Natural killer cell treated with Interleukin-12 subunit alpha and Interleukin-12 subunit beta and Interleukin-15 and Interleukin-18, amount 100 ng/mL, for 72 hours (primary cell): Measurements from ENCODE around the gene F12. TPM values are rescaled to one million over a fixed set of nuclear protein-coding genes. Genes with fewer than 3 reads are reported as not detected.
"Not testable (repeated sequence)": the region's sequence is repeated elsewhere in the genome, so short reads cannot be mapped to it uniquely, and the experiment has no call there.

Experiments
- ATAC-seq, 2 donors: fragments of 150-1000 bp; cut with Tn5 transposase in 1 of 2; sonication (Bioruptor Pico), chemical (Tn5 transposase) in 1 of 2; 2 replicates each; pipeline ENCODE4 v1.10.0; 2021
- DNase-seq: peaks from one replicate; pipeline ENCODE4 v3.0.0; 2022; ENCODE audit warnings: low spot score
- H3K27ac Mint-ChIP-seq, 2 donors: 1 replicate in 1 of 2; 2 replicates in 1 of 2; pipeline ENCODE4 v1.8.0; 2022; ENCODE audit warnings: mixed read lengths in 2 of 2, mild to moderate bottlenecking in 1 of 2, moderate library complexity in 1 of 2
- H3K27me3 Mint-ChIP-seq, 2 donors: 1 replicate in 1 of 2; 2 replicates in 1 of 2; pipeline ENCODE4 v1.8.0; 2022; ENCODE audit warnings: mixed read lengths in 2 of 2
- H3K36me3 Mint-ChIP-seq: one replicate; pipeline ENCODE4 v1.8.0; 2022; ENCODE audit warnings: mixed read lengths
- H3K4me1 Mint-ChIP-seq, 2 donors: 1 replicate in 1 of 2; 2 replicates in 1 of 2; pipeline ENCODE4 v1.8.0; 2022; ENCODE audit warnings: low read depth in 2 of 2, mixed read lengths in 2 of 2, mild to moderate bottlenecking in 1 of 2
- H3K4me3 Mint-ChIP-seq: one replicate; pipeline ENCODE4 v1.8.0; 2022; ENCODE audit warnings: mixed read lengths
- H3K9me3 Mint-ChIP-seq: 2 replicates; pipeline ENCODE4 v1.8.0; 2022; ENCODE audit warnings: mixed read lengths
- total RNA-seq, 2 donors: library from RNA; stranded (reverse); gene quantifications; one replicate each; pipeline ENCODE4 v1.2.3, GENCODE V29; 2022

Gene F12
- total RNA-seq, 2 donors from 2014 or later, result 0.45 TPM; not detected in 1

DNA sequence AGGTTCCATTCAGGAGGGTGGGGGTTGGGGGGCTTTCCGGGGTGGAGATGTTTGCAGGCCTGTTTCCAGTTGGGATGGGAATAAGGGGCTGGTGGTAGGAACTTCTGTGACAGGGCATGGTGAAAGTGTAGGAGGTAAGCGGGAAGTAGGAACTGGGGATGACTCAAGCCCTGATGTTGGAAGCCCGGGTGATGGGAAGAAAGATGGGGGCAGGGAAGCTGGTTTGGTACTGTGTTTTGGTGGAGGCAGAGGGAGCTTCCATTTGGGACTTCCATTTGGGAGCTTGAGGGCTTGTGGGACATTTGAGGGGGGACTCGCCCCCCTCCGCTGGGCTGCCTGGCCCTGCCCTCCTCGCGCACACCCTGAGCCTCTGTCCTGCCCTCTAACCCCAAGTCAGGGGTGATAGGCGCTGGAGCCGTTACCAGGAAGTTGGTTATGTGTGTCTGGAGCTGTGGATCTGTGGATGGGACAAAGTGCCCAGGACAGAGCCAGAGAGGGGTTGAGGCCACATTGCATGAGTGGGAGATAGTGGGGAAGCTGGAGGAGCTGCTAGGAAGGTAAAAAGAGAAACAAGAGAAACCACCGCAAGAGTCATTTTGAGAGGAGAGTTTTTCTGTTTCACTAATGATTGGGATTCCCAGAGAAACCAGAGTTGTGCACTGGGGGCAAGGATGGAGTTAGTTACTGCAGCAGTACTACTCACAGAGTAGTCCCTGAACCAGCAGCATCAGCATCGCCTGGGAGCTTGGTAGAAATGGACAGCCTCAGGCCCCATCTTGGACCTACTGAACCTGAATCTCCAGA, 45.0 kb downstream of the F12 start:
- peaks cover 51 to 53% of the 10 kb centered on the region in 2 donors for H3K4me1 Mint-ChIP-seq
- H3K27ac Mint-ChIP-seq, result peak overlapping the region; percentile 59 to 76
- DNase-seq (no peak), ATAC-seq (peak; percentile 52 to 74)
- H3K27me3 Mint-ChIP-seq, result no peaks in the 10 kb centered on the region
- peak overlapping the region; percentile 70 for H3K4me3 Mint-ChIP-seq
- no peaks in the 10 kb centered on the region for H3K9me3 Mint-ChIP-seq
- H3K36me3 Mint-ChIP-seq, result peaks cover 6% of the 10 kb centered on the region

DNA sequence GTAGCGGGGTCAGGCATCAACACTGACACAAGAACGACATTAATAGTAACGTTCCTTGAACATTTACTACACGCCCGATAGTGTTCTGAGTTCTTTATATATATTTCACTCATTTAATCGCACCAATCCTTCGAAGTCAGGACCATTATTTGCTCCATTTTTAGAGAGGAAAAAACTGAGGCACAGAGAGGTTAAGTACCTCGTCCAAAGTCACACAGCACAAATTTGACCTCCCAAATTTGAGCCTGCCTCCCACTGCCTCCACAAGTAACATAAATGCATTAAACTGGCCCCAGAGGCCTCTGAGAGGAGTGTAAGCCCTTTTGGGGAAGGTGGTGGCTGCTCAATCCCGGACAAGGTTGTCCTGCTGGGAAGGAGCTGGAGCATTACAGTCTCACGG, 45.8 kb downstream of the F12 start:
- Mint-ChIP-seq H3K4me1 (peaks cover 51 to 53% of the 10 kb centered on the region in 2 donors), H3K36me3 (no peaks in the 10 kb centered on the region), H3K4me3 (no peak overlapping the region), H3K9me3 (no peaks in the 10 kb centered on the region), H3K27me3 (no peaks in the 10 kb centered on the region), H3K27ac (peak overlapping the region in 1 of 2 donors; percentile 76)
- ATAC-seq (no peak), DNase-seq (no peak)

DNA sequence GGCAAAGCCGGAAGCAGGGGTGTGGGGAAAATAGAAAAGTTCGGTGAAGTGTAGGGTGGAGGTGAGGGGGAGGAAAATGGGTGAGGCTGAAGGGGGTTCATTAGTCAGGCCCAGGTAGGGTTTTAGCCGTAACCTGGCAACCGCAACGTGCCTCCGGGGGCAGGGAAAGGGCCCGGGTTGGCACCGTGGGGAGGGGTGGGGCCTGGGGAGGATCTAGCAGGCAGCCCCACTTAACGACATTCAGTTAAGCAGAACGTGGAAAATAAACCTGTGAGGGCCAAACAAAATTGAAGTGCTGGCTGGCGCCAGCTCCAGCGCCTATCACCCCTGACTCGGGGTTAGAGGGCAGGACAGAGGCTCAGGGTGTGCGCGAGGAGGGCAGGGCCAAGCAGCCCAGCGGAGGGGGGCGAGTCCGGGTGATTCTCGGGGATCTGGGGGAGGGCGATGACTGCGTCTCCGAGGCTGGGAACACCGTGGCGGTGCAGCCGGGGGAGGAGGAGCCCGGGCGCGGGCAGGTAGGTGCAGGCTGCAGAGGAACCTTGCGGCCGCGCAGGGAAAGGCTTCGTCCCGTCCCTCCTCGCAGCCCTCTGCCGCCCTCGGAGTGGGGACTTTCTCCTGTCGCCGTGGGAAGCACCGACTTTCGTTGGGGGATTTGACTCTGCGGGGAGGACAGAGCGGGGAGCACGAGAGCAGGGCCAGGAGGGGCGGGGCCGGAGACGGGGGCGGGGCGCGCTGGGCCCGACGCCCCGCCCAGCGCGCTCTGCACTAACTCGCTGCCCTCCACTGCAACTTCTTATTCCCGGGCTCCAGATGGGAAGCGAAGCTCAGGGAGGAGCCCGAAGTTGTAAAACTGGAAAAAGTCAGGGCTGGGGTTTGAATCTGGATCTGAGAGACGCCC, 46.5 kb downstream of the F12 start:
- Mint-ChIP-seq H3K36me3 (no peaks in the 10 kb centered on the region), H3K4me3 (peak overlapping the region; percentile 79), H3K27ac (peak overlapping the region; percentile 47 to 72), H3K27me3 (no peaks in the 10 kb centered on the region), H3K9me3 (no peaks in the 10 kb centered on the region), H3K4me1 (peaks cover 54 to 55% of the 10 kb centered on the region in 2 donors)
- peak; percentile 89 for DNase-seq
- ATAC-seq, result peak; percentile 70 to 87

DNA sequence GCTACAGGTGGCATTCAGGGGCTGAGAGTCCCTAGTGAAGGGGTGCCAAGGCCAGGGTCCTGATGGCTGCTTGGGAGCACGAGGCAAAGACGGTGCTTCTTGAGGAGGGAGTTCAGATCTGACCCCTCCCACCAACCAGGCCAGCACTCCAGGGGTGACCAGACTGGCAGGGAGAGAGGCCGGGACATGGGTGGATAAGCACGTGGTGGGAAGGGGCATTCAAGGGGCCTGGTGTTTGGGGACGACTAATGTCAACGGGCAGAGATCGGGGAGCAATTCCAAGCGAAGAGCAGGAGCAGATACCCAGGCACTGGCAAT, 47.1 kb downstream of the F12 start:
- no peaks in the 10 kb centered on the region for H3K9me3 Mint-ChIP-seq
- no peaks in the 10 kb centered on the region for H3K36me3 Mint-ChIP-seq
- ATAC-seq (no peak), DNase-seq (no peak)
- peak overlapping the region; percentile 47 to 72 for H3K27ac Mint-ChIP-seq
- H3K4me3 Mint-ChIP-seq, result peak overlapping the region; percentile 79
- H3K4me1 Mint-ChIP-seq, result peaks cover 60 to 61% of the 10 kb centered on the region in 2 donors
- H3K27me3 Mint-ChIP-seq, result no peaks in the 10 kb centered on the region

DNA sequence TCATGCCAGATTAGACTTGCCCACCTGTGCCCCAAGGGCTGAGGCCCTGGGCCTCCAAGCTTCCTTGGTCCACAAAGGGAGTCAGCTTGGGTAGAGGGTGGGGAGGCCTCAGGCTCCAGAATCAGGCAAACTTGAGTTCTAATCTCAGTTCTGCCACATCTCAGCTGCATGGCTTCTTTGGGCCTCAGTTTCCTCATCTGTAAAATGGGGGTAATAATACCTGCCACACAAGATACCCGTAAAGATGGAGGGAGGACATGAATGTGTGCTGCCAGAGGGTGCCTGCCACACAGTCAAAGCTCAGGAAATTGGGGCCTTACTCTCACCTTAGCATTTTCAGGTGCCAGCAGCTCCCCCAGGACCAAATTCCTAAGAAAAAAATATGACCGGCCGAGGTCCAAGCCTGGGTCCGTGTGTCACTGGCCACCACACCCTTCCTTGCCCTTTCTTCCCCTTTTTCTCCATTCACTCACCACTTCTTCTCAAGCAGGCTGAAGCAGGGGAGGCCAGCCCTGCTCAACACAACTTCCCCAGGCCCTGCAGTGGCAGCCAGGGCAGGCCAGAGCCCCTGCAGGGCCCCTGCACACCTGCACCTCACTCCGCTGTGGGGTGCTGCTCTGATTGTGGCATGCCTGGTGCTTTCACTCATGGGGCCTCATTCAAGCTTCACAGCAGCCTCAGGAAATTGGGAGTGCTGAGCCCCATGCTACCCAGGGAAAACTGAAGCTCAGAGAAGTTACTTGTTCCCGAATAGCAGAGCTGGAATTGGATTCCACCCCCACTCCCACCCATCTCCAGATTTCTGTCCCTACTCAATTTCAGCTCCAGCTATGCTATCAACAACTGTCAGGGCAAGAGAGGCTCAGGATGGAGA, 47.7 kb downstream of the F12 start:
- no peaks in the 10 kb centered on the region for H3K9me3 Mint-ChIP-seq

DNA sequence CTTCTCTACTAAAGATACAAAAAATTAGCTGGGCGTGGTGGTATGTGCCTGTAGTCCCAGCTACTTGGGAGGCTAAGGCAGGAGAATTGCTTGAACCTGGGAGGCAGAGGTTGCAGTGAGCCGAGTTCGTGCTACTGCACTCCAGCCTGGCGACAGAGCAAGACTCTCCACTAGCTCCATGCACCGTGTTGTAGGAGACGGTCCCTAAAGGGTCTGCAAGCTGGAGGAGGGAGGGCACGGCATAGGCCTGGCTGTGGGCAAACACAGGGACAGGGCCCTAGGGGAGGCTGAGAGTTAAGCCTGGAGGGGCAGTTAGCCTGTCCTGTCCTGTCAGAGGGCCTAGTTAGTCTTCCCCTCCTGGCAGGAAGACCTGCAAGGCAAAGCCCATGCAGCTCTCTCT, 48.6 kb downstream of the F12 start:
- not testable (repeated sequence) for H3K4me3 Mint-ChIP-seq, H3K27ac Mint-ChIP-seq, ATAC-seq, H3K27me3 Mint-ChIP-seq, DNase-seq, H3K36me3 Mint-ChIP-seq, H3K9me3 Mint-ChIP-seq
- peaks cover 73 to 75% of the 10 kb centered on the region in 2 donors for H3K4me1 Mint-ChIP-seq

More for the DNA sequence above, 47.7 kb downstream of the F12 start:
- DNase-seq (no peak), ATAC-seq (no peak)
- peak overlapping the region; percentile 47 to 72 for H3K27ac Mint-ChIP-seq
- H3K4me1 Mint-ChIP-seq, result peaks cover 66 to 67% of the 10 kb centered on the region in 2 donors
- peak overlapping the region; percentile 79 for H3K4me3 Mint-ChIP-seq
- no peaks in the 10 kb centered on the region for H3K36me3 Mint-ChIP-seq
- no peaks in the 10 kb centered on the region for H3K27me3 Mint-ChIP-seq

DNA sequence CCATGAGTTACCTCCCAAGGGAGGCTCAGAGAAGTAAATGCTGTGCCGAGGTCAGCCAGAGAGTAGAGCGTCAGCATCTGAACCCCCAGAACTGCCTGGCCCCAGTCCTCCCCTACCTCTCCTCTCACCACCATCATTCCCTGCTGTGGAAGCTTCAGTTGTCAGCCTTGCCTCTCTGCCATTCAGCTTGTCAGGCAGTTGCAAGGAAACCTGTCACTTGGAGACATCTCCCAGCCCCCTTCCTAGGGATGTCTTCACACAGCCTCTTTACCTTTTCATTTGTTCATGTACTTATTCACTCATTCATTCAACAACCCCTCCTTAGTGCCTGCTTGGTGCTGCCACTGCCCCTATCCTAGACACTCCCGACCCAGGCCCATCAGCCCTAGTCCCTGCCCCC, 49.5 kb downstream of the F12 start:
- H3K36me3 Mint-ChIP-seq, result no peaks in the 10 kb centered on the region
- ATAC-seq, result no peak

DNA sequence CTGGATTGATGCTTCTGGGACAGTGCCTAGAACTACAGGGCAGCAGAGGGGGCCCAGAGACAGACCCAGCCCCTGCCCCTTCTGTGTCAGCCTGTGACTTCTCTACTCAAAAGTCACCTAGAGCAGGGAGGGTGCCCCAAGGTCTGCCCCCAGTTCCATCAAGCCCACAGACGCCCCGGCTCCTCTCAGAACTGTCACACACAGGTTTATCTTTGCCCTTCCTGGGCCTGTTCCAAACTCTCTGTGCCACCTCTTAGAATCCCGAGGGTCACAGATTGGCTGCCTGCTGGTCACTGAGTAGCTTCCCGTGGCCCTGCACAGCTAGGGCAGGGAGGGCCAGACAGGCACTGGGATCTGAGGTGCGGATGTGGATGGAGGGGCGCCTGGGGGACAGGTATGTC, 49.9 kb downstream of the F12 start:
- no peaks in the 10 kb centered on the region for H3K27me3 Mint-ChIP-seq
- peak overlapping the region; percentile 80 to 90 for H3K27ac Mint-ChIP-seq
- ATAC-seq (no peak), DNase-seq (no peak)
- H3K4me1 Mint-ChIP-seq, result peaks cover 72 to 76% of the 10 kb centered on the region in 2 donors
- no peaks in the 10 kb centered on the region for H3K9me3 Mint-ChIP-seq
- H3K4me3 Mint-ChIP-seq, result peak overlapping the region; percentile 89
- H3K36me3 Mint-ChIP-seq, result no peaks in the 10 kb centered on the region

More for the DNA sequence above, 49.5 kb downstream of the F12 start:
- Mint-ChIP-seq H3K4me1 (peaks cover 72 to 76% of the 10 kb centered on the region in 2 donors), H3K9me3 (no peaks in the 10 kb centered on the region), H3K4me3 (peak overlapping the region; percentile 89), H3K27me3 (no peaks in the 10 kb centered on the region), H3K27ac (peak overlapping the region; percentile 80 to 90)
- no peak for DNase-seq

DNA sequence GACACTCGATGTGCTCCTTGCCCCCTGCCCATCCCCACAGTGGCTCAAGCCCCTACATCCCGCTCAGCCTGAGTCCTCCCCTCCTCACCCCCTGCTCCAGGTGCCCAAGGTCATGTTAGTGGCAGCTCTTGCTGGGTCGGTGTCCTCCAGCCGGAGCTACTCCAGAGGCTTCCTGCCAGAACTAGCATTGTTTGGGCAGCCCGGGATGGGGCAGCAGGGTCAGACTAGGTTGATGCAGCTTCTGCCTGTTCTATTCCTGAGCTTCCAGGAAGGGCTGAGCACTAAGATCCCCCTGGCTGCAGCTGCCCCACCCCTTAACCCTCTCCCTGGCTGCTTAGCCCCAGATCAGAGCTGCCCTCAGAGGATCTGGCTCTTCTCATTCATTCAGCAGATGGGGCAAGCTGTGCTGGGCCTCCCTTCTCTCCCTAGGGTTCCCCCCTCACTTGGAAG, 51.0 kb downstream of the F12 start:
- Mint-ChIP-seq H3K27ac (peak overlapping the region; percentile 80 to 90), H3K4me3 (peak overlapping the region; percentile 89), H3K4me1 (peaks cover 70% of the 10 kb centered on the region in 2 donors), H3K9me3 (no peaks in the 10 kb centered on the region), H3K27me3 (no peaks in the 10 kb centered on the region), H3K36me3 (no peaks in the 10 kb centered on the region)
- ATAC-seq, result no peak
- DNase-seq, result no peak

DNA sequence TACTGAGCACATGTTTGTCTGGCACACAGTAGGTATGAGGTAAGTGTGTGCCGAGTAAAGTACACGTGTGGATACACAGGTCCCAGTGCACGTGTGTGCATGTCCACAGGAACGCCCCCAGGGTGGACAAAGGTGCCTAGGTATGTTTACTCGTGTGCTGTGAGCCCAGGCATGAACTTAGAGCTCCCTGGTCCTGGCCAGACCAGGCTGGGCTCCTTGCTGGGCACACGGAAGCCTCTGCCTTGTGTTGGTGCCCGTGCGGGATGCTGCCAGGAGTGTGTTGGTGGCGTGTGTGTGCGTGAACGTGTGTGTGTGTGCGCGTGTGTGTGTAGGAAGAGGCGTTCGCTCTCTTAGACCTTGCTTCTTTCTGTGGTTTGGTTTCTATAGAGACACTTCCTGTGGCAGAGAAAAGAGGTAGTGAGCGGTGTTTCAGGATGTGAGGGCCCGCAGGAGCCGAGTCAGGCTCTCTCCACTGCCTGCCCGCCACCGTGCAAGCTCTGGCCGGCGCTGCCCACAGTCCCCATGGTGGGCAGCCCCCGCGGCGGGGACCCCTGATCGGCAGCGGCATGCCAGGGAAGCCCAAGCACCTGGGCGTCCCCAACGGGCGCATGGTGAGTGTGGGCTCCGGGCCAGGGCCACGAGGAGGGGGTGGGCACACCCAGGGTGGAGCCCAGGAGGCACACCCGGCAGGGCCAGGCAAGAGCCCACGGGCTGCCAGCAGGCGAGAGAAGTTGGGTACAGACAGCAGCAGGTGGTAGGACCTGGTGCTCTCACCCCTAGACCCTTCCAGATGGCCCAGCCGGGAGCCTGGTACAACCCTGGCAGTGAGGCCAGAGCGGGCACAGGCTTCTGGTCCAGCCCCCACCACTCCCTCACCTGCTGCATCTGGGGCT, 51.7 kb downstream of the F12 start, which contains the start of gene RGS14:
RGS14 (plus strand) TSS at position 466 of the 893 bp plus-strand sequence; CDS start at position 567, 101 bp downstream.
- Mint-ChIP-seq H3K9me3 (no peaks in the 10 kb centered on the region), H3K4me3 (peak within 1 kb of the TSS; percentile 89), H3K4me1 (peaks cover 65 to 66% of the 10 kb centered on the region in 2 donors), H3K27me3 (no peaks in the 10 kb centered on the region), H3K27ac (peak within 1 kb of the TSS; percentile 80 to 90), H3K36me3 (no peaks in the 10 kb centered on the region)
- DNase-seq, result peak; percentile 80
- peak; percentile 93 to 96 for ATAC-seq

DNA sequence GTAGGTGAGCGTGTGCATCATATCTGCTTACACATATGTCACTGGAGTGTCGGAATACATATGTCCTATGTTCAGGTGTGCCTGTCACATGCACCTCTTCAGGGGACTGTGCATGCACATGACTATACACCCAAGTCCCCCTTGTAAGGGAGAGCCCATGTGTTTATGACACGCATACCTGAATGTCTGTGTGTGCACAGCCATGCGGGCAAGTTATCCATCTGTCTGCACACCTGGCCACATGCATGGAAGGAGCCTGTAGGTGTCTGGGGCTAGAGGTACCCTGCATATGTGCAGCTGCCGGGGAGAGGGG, 52.3 kb downstream of the F12 start:
- Mint-ChIP-seq H3K4me1 (peaks cover 60 to 61% of the 10 kb centered on the region in 2 donors), H3K9me3 (no peaks in the 10 kb centered on the region), H3K4me3 (peak overlapping the region; percentile 89), H3K36me3 (no peaks in the 10 kb centered on the region), H3K27me3 (no peaks in the 10 kb centered on the region), H3K27ac (peak overlapping the region; percentile 80 to 90)
- ATAC-seq, result no peak
- no peak for DNase-seq

DNA sequence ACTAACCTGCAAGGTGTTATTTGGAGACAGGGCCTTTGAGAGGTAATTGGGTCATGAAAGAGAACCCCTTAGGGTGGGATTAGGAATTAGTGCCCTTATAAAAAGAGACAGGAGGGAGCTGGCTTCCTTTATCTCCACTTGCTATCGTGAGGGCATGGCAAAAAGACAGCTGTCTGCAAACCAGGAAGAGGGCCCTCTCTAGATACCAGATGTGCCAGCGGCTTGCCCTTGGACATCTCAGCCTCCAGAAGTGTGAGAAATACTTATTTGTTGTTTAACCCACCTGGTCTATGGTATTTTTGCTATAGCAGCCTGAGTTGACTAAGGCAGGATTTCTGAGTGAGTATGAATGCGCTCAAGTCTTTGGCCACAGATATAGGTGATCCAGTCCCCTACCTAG, 52.6 kb downstream of the F12 start:
- H3K4me3 Mint-ChIP-seq, result peak overlapping the region; percentile 89
- no peaks in the 10 kb centered on the region for H3K36me3 Mint-ChIP-seq
- peaks cover 60 to 61% of the 10 kb centered on the region in 2 donors for H3K4me1 Mint-ChIP-seq
- DNase-seq (no peak), ATAC-seq (no peak)
- H3K27ac Mint-ChIP-seq, result peak overlapping the region; percentile 80 to 90
- no peaks in the 10 kb centered on the region for H3K9me3 Mint-ChIP-seq
- no peaks in the 10 kb centered on the region for H3K27me3 Mint-ChIP-seq
